Mesenchymal stem cell (in vitro differentiated cells and primary cell): ENCODE results near the gene CBX4.

Experiments
- DNase-seq: peaks from one replicate; pipeline ENCODE4 v3.0.0-alpha.2; 2013
- H2AFZ ChIP-seq: one replicate; pipeline ENCODE4 v1.6.1; 2013; ENCODE audit warnings: low read depth, mild to moderate bottlenecking, control low read depth, inconsistent platforms, low read length, moderate library complexity
- H2AK5ac ChIP-seq: 2 replicates; pipeline ENCODE4 v1.6.1; 2013; ENCODE audit warnings: low read length, moderate library complexity, mild to moderate bottlenecking, inconsistent platforms; ENCODE audit not compliant: severe bottlenecking
- H2BK120ac ChIP-seq: one replicate; pipeline ENCODE4 v1.6.1; 2013; ENCODE audit warnings: low read depth, mild to moderate bottlenecking, inconsistent platforms, low read length, moderate library complexity
- H2BK12ac ChIP-seq, 2 experiments: one replicate each; pipeline ENCODE4 v1.6.1; 2013; ENCODE audit warnings: inconsistent platforms in 2 of 2, low read length in 2 of 2, mild to moderate bottlenecking in 2 of 2, moderate library complexity in 2 of 2, control low read depth in 1 of 2
- H2BK15ac ChIP-seq: one replicate; pipeline ENCODE4 v1.6.1; 2013; ENCODE audit warnings: mild to moderate bottlenecking, low read depth, inconsistent platforms; ENCODE audit not compliant: poor library complexity, severe bottlenecking
- H2BK5ac ChIP-seq: 2 replicates; pipeline ENCODE4 v1.6.1; 2013; ENCODE audit warnings: low read depth, mild to moderate bottlenecking, low read length, control low read depth, inconsistent platforms; ENCODE audit not compliant: poor library complexity, severe bottlenecking
- H3K14ac ChIP-seq, 2 experiments: one replicate each; pipeline ENCODE4 v1.6.1; 2013; ENCODE audit warnings: inconsistent platforms in 2 of 2, low read length in 2 of 2, control low read depth in 1 of 2, mild to moderate bottlenecking in 1 of 2, moderate library complexity in 1 of 2
- H3K18ac ChIP-seq, 2 experiments: one replicate each; pipeline ENCODE4 v1.6.1; 2013; ENCODE audit warnings: inconsistent platforms in 2 of 2, low read length in 2 of 2, control low read depth in 1 of 2, low read depth in 1 of 2, mild to moderate bottlenecking in 1 of 2
- H3K23ac ChIP-seq, 2 experiments: one replicate each; pipeline ENCODE4 v1.6.1; 2013; ENCODE audit warnings: inconsistent platforms in 2 of 2, low read length in 2 of 2, mild to moderate bottlenecking in 2 of 2, moderate library complexity in 2 of 2, control low read depth in 1 of 2
- H3K27ac ChIP-seq: 2 replicates; pipeline ENCODE4 v1.5.1; 2013; ENCODE audit warnings: mild to moderate bottlenecking, moderate library complexity, low read length, control low read depth, inconsistent platforms; ENCODE audit not compliant: poor library complexity, severe bottlenecking
- H3K27me3 ChIP-seq, 2 experiments: 2 replicates each; pipeline versions ENCODE4 v1.6.1 to v1.7.0; 2013; ENCODE audit warnings: low read length in 2 of 2, mild to moderate bottlenecking in 2 of 2, moderate library complexity in 2 of 2, control low read depth in 1 of 2, inconsistent platforms in 1 of 2; ENCODE audit not compliant: control insufficient read depth in 1 of 2, insufficient read depth in 1 of 2
- H3K36me3 ChIP-seq, 2 experiments: 2 replicates each; pipeline versions ENCODE4 v1.6.1 to v1.7.0; 2013; ENCODE audit warnings: low read length in 2 of 2, control low read depth in 1 of 2, inconsistent platforms in 1 of 2, low read depth in 1 of 2, mild to moderate bottlenecking in 1 of 2; ENCODE audit not compliant: insufficient read depth in 2 of 2, control insufficient read depth in 1 of 2
- H3K4ac ChIP-seq, 2 experiments: one replicate each; pipeline ENCODE4 v1.6.1; 2013; ENCODE audit warnings: inconsistent platforms in 2 of 2, low read length in 2 of 2, mild to moderate bottlenecking in 2 of 2, moderate library complexity in 2 of 2, control low read depth in 1 of 2, low read depth in 1 of 2
- H3K4me1 ChIP-seq: 2 replicates; pipeline ENCODE4 v1.6.1; 2013; ENCODE audit warnings: low read depth, low read length, control low read depth; ENCODE audit not compliant: control insufficient read depth, insufficient read depth
- H3K4me2 ChIP-seq: 2 replicates; pipeline ENCODE4 v1.6.1; 2013; ENCODE audit warnings: low read length, mild to moderate bottlenecking, inconsistent platforms; ENCODE audit not compliant: poor library complexity, severe bottlenecking
- H3K4me3 ChIP-seq, 2 experiments: 2 replicates each; pipeline versions ENCODE4 v1.5.1 to v1.7.0; 2013; ENCODE audit warnings: low read length in 2 of 2, mild to moderate bottlenecking in 2 of 2, control low read depth in 1 of 2, low read depth in 1 of 2; ENCODE audit not compliant: insufficient read depth in 1 of 2
- H3K79me1 ChIP-seq: replicated peaks from 2 replicates; pipeline ENCODE4 v1.6.1; 2013; ENCODE audit warnings: mild to moderate bottlenecking, control low read depth, low read length, inconsistent platforms; ENCODE audit not compliant: poor library complexity, severe bottlenecking
- H3K9ac ChIP-seq: 2 replicates; pipeline ENCODE4 v1.7.0; 2013; ENCODE audit warnings: mild to moderate bottlenecking, low read length, moderate library complexity
- H3K9me3 ChIP-seq: 2 replicates; pipeline ENCODE4 v1.7.0; 2013; ENCODE audit warnings: mild to moderate bottlenecking, low read length; ENCODE audit not compliant: control insufficient read depth
- H4K8ac ChIP-seq: one replicate; pipeline ENCODE4 v1.6.1; 2013; ENCODE audit warnings: inconsistent platforms, mild to moderate bottlenecking, low read length, moderate library complexity
- H4K91ac ChIP-seq: one replicate; pipeline ENCODE4 v1.6.1; 2013; ENCODE audit warnings: mild to moderate bottlenecking, low read length, inconsistent platforms
- WGBS: methylation state at CpG from one replicate; pipeline ENCODE4 v1.1.7; 2013; ENCODE audit warnings: mixed read lengths; 5-methylcytosine and 5-hydroxymethylcytosine counted together

CBX4 gene

DNA sequence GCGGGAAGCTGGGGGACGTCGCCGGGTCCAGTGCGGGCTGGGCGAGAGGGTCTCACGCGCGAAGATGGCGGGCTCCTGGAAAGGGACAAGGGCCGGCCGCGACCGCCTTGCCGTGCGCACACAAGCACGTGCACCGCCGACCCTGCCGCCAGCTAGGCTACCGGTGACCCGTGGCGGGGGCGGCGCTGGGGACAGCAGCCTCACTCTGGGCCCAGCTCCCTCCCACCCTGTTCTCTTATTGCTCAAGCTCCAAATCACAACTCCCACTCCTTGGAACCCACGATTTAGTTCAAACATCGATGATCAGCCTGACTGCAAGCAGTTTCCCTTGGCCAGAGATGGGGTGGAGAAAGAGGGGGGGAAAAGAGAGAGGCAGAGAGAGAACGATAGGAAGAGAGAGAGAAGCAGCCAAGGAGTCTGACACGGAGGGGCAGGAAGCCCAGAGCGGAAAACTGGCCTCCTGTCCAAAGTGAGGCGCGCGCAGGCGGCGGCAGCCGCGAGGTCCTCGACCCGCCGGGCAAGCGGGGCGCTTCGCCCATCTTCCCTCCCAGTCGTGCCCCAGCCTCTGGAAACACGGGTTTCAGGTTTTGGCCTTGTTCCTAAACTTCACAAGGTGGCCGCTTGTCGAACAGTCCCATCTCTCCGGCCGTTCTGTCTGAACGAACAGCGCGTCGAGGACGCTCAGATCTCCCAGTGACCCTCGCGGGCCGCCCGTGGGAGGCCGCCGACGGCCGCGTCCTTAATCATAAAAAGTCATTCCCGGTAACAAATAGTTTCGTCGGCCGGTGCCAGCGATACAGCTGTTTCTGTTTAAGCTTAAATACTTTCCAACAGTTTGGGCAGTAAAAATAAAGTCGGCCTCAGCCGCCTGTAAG, 40.7 kb downstream of the CBX4 start:
- 2% methylated on average over 68 of the region's 70 CpGs for WGBS
- no peak for DNase-seq

DNA sequence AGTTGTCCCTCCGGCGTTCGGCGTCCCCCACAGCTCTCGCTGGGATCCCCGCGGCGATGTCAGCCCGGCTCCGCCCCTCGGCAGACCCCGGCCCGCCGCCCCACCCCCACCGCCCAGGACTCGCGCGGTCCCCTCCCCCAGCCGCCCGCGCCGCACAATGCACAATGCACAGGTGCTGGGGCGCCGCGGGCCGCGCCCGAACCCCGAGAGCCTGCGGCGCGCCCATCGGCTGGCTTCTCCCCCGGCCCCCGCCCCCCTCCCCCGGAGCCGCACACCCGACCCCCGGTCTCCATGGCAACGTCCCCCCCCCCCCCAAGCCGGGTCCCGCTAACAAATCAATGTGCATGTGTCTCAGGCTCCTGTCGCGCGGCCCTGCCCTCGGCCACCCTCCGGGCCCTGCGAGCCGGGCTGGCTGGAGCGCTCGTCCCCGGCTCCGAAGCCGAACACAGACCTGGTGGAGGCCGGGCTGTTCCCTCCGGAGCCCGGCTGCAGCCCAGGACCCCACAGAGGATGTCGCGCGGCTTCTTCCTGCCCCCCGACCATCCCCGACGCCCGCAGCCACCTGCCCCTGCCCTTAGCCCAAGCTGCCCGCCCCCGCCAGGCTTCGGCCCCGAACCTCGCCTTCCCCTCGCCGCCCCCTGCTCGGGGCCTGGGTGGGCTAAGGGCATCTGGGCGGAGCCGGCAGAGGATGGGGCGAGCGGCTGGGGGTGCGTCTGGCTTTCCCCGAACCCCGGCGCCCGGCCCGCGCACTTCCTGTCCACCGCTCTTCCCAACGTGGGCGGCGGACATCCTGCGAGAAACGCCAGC, 41.5 kb downstream of the CBX4 start:
- peak overlapping the region; percentile 81 for H4K91ac ChIP-seq
- H3K27ac ChIP-seq, result no peak overlapping the region
- H3K9me3 ChIP-seq, result peaks cover 8% of the 10 kb centered on the region
- H3K18ac ChIP-seq, result peak overlapping the region; percentile 48 to 84
- H3K4me1 ChIP-seq, result peaks cover 51% of the 10 kb centered on the region
- peaks cover 0 to 14% of the 10 kb centered on the region in 2 experiments for H3K36me3 ChIP-seq
- H3K14ac ChIP-seq, result no peak overlapping the region
- H2AK5ac ChIP-seq, result no peak overlapping the region
- H2BK12ac ChIP-seq, result peak overlapping the region in 1 of 2 experiments; percentile 54
- peak overlapping the region; percentile 90 for H4K8ac ChIP-seq
- peak overlapping the region in 1 of 2 experiments; percentile 57 for H3K23ac ChIP-seq
- no peak for DNase-seq
- H2BK120ac ChIP-seq, result peak overlapping the region; percentile 87
- H2BK5ac ChIP-seq, result no peak overlapping the region
- no peak overlapping the region for H3K4ac ChIP-seq
- peaks cover 11% of the 10 kb centered on the region for H3K79me1 ChIP-seq
- no peak overlapping the region for H3K9ac ChIP-seq
- H3K4me3 ChIP-seq, result peak overlapping the region; percentile 56 to 66
- H3K4me2 ChIP-seq, result peak overlapping the region; percentile 90
- H2AFZ ChIP-seq, result no peak overlapping the region
- peaks cover 47 to 54% of the 10 kb centered on the region in 2 experiments for H3K27me3 ChIP-seq
- WGBS, result 2% methylated on average over 42 of the region's 89 CpGs
- peak overlapping the region; percentile 60 for H2BK15ac ChIP-seq

More for the DNA sequence above, 40.7 kb downstream of the CBX4 start:
- peak overlapping the region in 1 of 2 experiments; percentile 9 for H3K23ac ChIP-seq
- peak overlapping the region; percentile 35 for H4K8ac ChIP-seq
- no peak overlapping the region for H2BK5ac ChIP-seq
- H3K4ac ChIP-seq, result no peak overlapping the region
- peaks cover 52% of the 10 kb centered on the region for H3K4me1 ChIP-seq
- no peak overlapping the region for H3K14ac ChIP-seq
- peaks cover 8% of the 10 kb centered on the region for H3K9me3 ChIP-seq
- no peak overlapping the region for H2AK5ac ChIP-seq
- no peak overlapping the region for H2BK120ac ChIP-seq
- no peak overlapping the region for H4K91ac ChIP-seq
- peaks cover 55 to 59% of the 10 kb centered on the region in 2 experiments for H3K27me3 ChIP-seq
- no peak overlapping the region for H3K9ac ChIP-seq
- H2AFZ ChIP-seq, result no peak overlapping the region
- no peak overlapping the region for H3K27ac ChIP-seq
- peak overlapping the region in 1 of 2 experiments; percentile 84 for H3K18ac ChIP-seq
- H3K79me1 ChIP-seq, result peaks cover 11% of the 10 kb centered on the region
- H3K4me2 ChIP-seq, result peak overlapping the region; percentile 90
- H2BK12ac ChIP-seq, result peak overlapping the region in 1 of 2 experiments; percentile 54
- H3K36me3 ChIP-seq, result peaks cover 0 to 14% of the 10 kb centered on the region in 2 experiments
- peak overlapping the region; percentile 60 for H2BK15ac ChIP-seq
- H3K4me3 ChIP-seq, result peak overlapping the region; percentile 11 to 46

DNA sequence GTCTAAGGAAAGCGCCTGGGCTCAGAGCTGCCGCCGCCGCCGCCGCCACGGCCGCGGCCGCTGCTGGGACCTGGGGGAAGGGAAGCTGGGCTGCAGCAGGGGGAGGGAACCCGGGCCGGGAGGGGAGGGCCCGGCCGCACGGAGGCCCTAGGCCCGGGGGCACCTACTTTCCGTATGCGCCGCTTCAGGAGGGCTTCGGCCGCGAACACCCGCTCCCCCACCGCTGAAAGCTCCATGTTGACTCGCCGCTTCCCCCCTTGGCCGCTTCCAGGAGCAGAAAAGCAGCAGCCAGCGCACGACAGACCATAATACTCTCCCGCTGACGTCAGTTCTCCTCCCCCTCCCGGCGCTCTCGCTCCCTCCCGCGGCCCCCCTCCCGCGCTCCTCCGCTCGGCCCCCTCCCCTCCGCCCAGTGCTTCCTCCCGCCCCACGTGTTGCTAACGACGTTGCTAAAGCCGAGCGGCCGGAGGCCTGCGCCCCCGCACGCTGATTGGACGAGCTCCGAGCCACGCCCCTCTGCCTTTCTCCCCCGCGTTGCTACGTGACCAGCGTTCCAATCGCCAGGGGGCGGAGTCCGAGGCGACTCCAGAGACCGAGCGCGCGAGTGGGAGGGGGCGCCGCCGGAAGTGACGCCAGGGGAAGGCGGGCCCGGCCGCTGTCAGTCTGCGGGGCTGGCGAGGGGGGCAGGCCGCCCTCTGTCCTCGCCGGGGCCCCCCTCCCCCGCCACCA, 42.3 kb downstream of the CBX4 start, which contains the start of gene CBX8:
Gene CBX8, minus strand, starts transcription at position 315 of the 729 bp plus-strand sequence. Its CDS starts 79 bp downstream, at position 236.
- peak within 1 kb of the TSS; percentile 51 for H2BK5ac ChIP-seq
- H2AFZ ChIP-seq, result peak within 1 kb of the TSS; percentile 90
- peaks cover 0 to 14% of the 10 kb centered on the region in 2 experiments for H3K36me3 ChIP-seq
- peak within 1 kb of the TSS; percentile 91 for H3K9ac ChIP-seq
- DNase-seq, result peak; percentile 99
- peak within 1 kb of the TSS; percentile 99 for H2BK120ac ChIP-seq
- peak within 1 kb of the TSS; percentile 93 for H2BK15ac ChIP-seq
- H3K18ac ChIP-seq, result peak within 1 kb of the TSS; percentile 96 to 99
- peak within 1 kb of the TSS; percentile 90 for H3K4me2 ChIP-seq
- peaks cover 45 to 53% of the 10 kb centered on the region in 2 experiments for H3K27me3 ChIP-seq
- H2AK5ac ChIP-seq, result peak within 1 kb of the TSS; percentile 63
- peak within 1 kb of the TSS; percentile 85 for H3K27ac ChIP-seq
- peak within 1 kb of the TSS in 1 of 2 experiments; percentile 88 for H3K14ac ChIP-seq
- H4K91ac ChIP-seq, result peak within 1 kb of the TSS; percentile 82
- peak within 1 kb of the TSS in 1 of 2 experiments; percentile 45 for H2BK12ac ChIP-seq
- H4K8ac ChIP-seq, result peak within 1 kb of the TSS; percentile 92
- H3K9me3 ChIP-seq, result peaks cover 4% of the 10 kb centered on the region
- H3K79me1 ChIP-seq, result peaks cover 11% of the 10 kb centered on the region
- peak within 1 kb of the TSS; percentile 59 to 84 for H3K4ac ChIP-seq
- under 1% methylated on average over 43 of the region's 79 CpGs for WGBS
- peak within 1 kb of the TSS; percentile 81 to 82 for H3K4me3 ChIP-seq
- peaks cover 51% of the 10 kb centered on the region for H3K4me1 ChIP-seq
- H3K23ac ChIP-seq, result peak within 1 kb of the TSS in 1 of 2 experiments; percentile 74
